ENCODE data around the gene DARS1.
A peak's percentile ranks its signal among the peaks of the same experiment; 100 is the strongest.

DARS1 gene

GRCh38 chr2:135985826-135986393 is 484 bp upstream of the DARS1 start:
- no peak for DNase-seq (ENCODE audit: low read depth, low spot score)
- H3K4me1 ChIP-seq (ENCODE audit: insufficient read depth, insufficient read length), result no peaks in the 10 kb centered on the region
- peak overlapping the region; percentile 95 for H3K4me3 ChIP-seq (ENCODE audit: insufficient read length, low read depth)
- no peak for TF ChIP-seq YY1 (IDR thresholded peaks at IDR 0.05; ENCODE audit: insufficient read depth, insufficient read length)
- no peak for TF ChIP-seq ZNF274 (IDR thresholded peaks at IDR 0.05; ENCODE audit: low read depth, low read length)
- no peak for TF ChIP-seq SUZ12 (IDR thresholded peaks at IDR 0.05; ENCODE audit: extremely low read depth, insufficient read depth, insufficient read length)
- peaks cover 7% of the 10 kb centered on the region; the same call in 1 of the 2 replicates for H3K9me3 ChIP-seq (ENCODE audit: insufficient read depth, low read length)
- H3K9ac ChIP-seq (ENCODE audit: insufficient read length, low read depth), result no peak overlapping the region
- H3K36me3 ChIP-seq (ENCODE audit: insufficient read depth, insufficient read length, low read length), result peaks cover 26% of the 10 kb centered on the region
- no peaks in the 10 kb centered on the region for H3K27me3 ChIP-seq (ENCODE audit: insufficient read depth, insufficient read length)

DNA sequence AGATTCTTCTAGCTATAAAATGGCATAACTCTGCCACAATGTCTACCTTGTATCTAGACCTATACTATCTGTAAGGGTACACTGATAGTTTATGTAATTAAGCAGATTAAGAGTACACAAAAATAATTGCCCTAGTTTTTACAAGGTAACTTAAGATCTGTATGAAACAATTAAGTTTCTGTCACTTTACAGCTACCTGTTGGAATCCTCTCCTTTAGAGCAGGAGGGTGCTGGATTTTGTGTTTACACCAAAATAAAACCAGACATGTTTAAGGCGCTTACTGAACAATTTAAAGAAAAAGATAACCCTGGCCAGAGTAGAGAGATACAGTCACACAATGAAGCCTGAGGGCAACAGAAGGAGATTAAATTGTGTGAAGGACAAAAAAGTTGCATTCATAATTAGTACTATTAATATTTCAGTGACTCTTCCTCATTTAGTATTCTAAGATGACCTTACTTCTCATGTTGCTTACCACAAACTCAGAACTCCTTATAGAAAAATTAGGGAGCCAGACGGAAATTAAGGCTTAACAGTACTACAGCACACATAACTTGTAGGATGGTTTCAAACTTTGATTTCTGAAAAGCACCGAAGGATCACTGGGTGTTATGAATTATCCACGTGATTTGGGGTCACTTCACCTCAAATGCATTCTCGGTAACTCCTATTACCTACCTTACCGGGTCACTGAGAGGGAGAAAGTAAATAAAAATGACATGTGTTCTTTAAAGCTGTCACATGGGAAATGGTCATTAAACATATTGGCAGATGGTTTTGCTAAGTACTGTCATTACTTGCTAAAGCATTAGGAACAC is 1.0 kb downstream of the DARS1 start:
- Histone ChIP-seq H3K9ac (ENCODE audit: insufficient read length, low read depth) (peak overlapping the region; percentile 97), H3K4me3 (ENCODE audit: insufficient read length, low read depth) (peak overlapping the region; percentile 95), H3K27me3 (ENCODE audit: insufficient read depth, insufficient read length) (no peaks in the 10 kb centered on the region), H3K36me3 (ENCODE audit: insufficient read depth, insufficient read length, low read length) (peaks cover 41% of the 10 kb centered on the region), H3K4me1 (ENCODE audit: insufficient read depth, insufficient read length) (no peaks in the 10 kb centered on the region), H3K9me3 (ENCODE audit: insufficient read depth, low read length) (peaks cover 7% of the 10 kb centered on the region; the same call in 1 of the 2 replicates)
- no peak for TF ChIP-seq ZNF274 (IDR thresholded peaks at IDR 0.05; ENCODE audit: low read depth, low read length)
- TF ChIP-seq YY1 (IDR thresholded peaks at IDR 0.05; ENCODE audit: insufficient read depth, insufficient read length), result no peak
- TF ChIP-seq SUZ12 (IDR thresholded peaks at IDR 0.05; ENCODE audit: extremely low read depth, insufficient read depth, insufficient read length), result no peak
- no peak for DNase-seq (ENCODE audit: low read depth, low spot score)

- Histone ChIP-seq H3K9ac (ENCODE audit: insufficient read length, low read depth) (no peak overlapping the region), H3K9me3 (ENCODE audit: insufficient read depth, low read length) (no peaks in the 10 kb centered on the region), H3K27me3 (ENCODE audit: insufficient read depth, insufficient read length) (no peaks in the 10 kb centered on the region), H3K4me3 (ENCODE audit: insufficient read length, low read depth) (no peak overlapping the region), H3K36me3 (ENCODE audit: insufficient read depth, insufficient read length, low read length) (peaks cover 73% of the 10 kb centered on the region), H3K4me1 (ENCODE audit: insufficient read depth, insufficient read length) (no peaks in the 10 kb centered on the region)
- no peak for DNase-seq (ENCODE audit: low read depth, low spot score)
- TF ChIP-seq SUZ12 (IDR thresholded peaks at IDR 0.05; ENCODE audit: extremely low read depth, insufficient read depth, insufficient read length) (no peak), YY1 (IDR thresholded peaks at IDR 0.05; ENCODE audit: insufficient read depth, insufficient read length) (no peak), ZNF274 (IDR thresholded peaks at IDR 0.05; ENCODE audit: low read depth, low read length) (no peak)
Observed at GRCh38 chr2:135980434-135981079, 4.9 kb downstream of the DARS1 start.

DNA sequence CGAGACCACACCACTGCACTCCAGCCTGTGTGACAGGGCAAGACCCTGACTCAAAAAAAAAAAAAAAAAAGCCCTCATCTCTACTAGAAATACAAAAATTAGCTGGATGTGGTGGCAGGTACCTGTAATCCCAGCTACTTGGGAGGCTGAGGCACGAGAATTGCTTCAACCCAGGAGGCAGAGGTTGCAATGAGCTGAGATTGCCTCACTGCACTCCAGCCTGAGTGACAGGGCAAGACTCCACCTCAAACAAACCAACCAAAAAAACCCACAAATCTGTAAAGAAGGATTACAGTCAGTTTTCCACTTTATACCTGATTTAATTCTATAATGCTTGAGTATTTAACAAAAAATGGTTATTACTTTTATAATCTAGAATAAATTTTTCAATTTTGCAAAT is 9.7 kb downstream of the DARS1 start:
- DNase-seq (ENCODE audit: low read depth, low spot score), result no peak
- peaks cover 71% of the 10 kb centered on the region for H3K36me3 ChIP-seq (ENCODE audit: insufficient read depth, insufficient read length, low read length)
- H3K4me1 ChIP-seq (ENCODE audit: insufficient read depth, insufficient read length), result no peaks in the 10 kb centered on the region
- TF ChIP-seq YY1 (IDR thresholded peaks at IDR 0.05; ENCODE audit: insufficient read depth, insufficient read length) (no peak), ZNF274 (IDR thresholded peaks at IDR 0.05; ENCODE audit: low read depth, low read length) (no peak), SUZ12 (IDR thresholded peaks at IDR 0.05; ENCODE audit: extremely low read depth, insufficient read depth, insufficient read length) (no peak)
- H3K27me3 ChIP-seq (ENCODE audit: insufficient read depth, insufficient read length), result no peaks in the 10 kb centered on the region
- H3K9ac ChIP-seq (ENCODE audit: insufficient read length, low read depth), result no peak overlapping the region
- no peaks in the 10 kb centered on the region; the same call in 1 of the 2 replicates for H3K9me3 ChIP-seq (ENCODE audit: insufficient read depth, low read length)
- no peak overlapping the region for H3K4me3 ChIP-seq (ENCODE audit: insufficient read length, low read depth)

GRCh38 chr2:135974036-135974435 is 11.4 kb downstream of the DARS1 start:
- Histone ChIP-seq H3K27me3 (ENCODE audit: insufficient read depth, insufficient read length) (no peaks in the 10 kb centered on the region), H3K36me3 (ENCODE audit: insufficient read depth, insufficient read length, low read length) (peaks cover 63% of the 10 kb centered on the region), H3K4me3 (ENCODE audit: insufficient read length, low read depth) (no peak overlapping the region), H3K9ac (ENCODE audit: insufficient read length, low read depth) (no peak overlapping the region), H3K4me1 (ENCODE audit: insufficient read depth, insufficient read length) (no peaks in the 10 kb centered on the region), H3K9me3 (ENCODE audit: insufficient read depth, low read length) (no peaks in the 10 kb centered on the region; the same call in 1 of the 2 replicates)
- no peak for DNase-seq (ENCODE audit: low read depth, low spot score)
- TF ChIP-seq YY1 (IDR thresholded peaks at IDR 0.05; ENCODE audit: insufficient read depth, insufficient read length) (no peak), ZNF274 (IDR thresholded peaks at IDR 0.05; ENCODE audit: low read depth, low read length) (no peak), SUZ12 (IDR thresholded peaks at IDR 0.05; ENCODE audit: extremely low read depth, insufficient read depth, insufficient read length) (no peak)

GRCh38 chr2:135969655-135970387 is 15.6 kb downstream of the DARS1 start:
- Histone ChIP-seq H3K27me3 (ENCODE audit: insufficient read depth, insufficient read length) (no peaks in the 10 kb centered on the region), H3K36me3 (ENCODE audit: insufficient read depth, insufficient read length, low read length) (peaks cover 31% of the 10 kb centered on the region), H3K9ac (ENCODE audit: insufficient read length, low read depth) (no peak overlapping the region), H3K4me1 (ENCODE audit: insufficient read depth, insufficient read length) (no peaks in the 10 kb centered on the region), H3K4me3 (ENCODE audit: insufficient read length, low read depth) (no peak overlapping the region), H3K9me3 (ENCODE audit: insufficient read depth, low read length) (no peaks in the 10 kb centered on the region; the same call in 1 of the 2 replicates)
- DNase-seq (ENCODE audit: low read depth, low spot score), result no peak
- TF ChIP-seq ZNF274 (IDR thresholded peaks at IDR 0.05; ENCODE audit: low read depth, low read length) (no peak), SUZ12 (IDR thresholded peaks at IDR 0.05; ENCODE audit: extremely low read depth, insufficient read depth, insufficient read length) (no peak), YY1 (IDR thresholded peaks at IDR 0.05; ENCODE audit: insufficient read depth, insufficient read length) (no peak)
